CD4-positive, CD25-positive, alpha-beta regulatory T cell (primary cell): ENCODE results near the gene OR10V1. TPM values are rescaled to one million over a fixed set of nuclear protein-coding genes. Genes with fewer than 3 reads are reported as not detected.

Source experiments
- ATAC-seq, 2 donors: fragments of 150-1000 bp; cut with Tn5 transposase; one replicate each; pipeline ENCODE4 v1.10.0; 2021; ENCODE audit warnings: low read depth in 2 of 2, moderate number of reproducible peaks in 2 of 2, moderate library complexity in 1 of 2
- DNase-seq, 3 donors: peaks; one replicate each; pipeline versions ENCODE4 v3.0.0 to v3.0.0-alpha.2; 2012 to 2022; ENCODE audit warnings: mixed read lengths in 1 of 3
- H3K27ac ChIP-seq: one replicate; pipeline ENCODE4 v1.7.0; 2013; ENCODE audit warnings: mild to moderate bottlenecking, low read length; ENCODE audit not compliant: insufficient read depth, poor library complexity, severe bottlenecking
- H3K27me3 ChIP-seq: one replicate; pipeline ENCODE4 v1.7.0; 2013; ENCODE audit warnings: low read length; ENCODE audit not compliant: control insufficient read depth, insufficient read depth
- H3K36me3 ChIP-seq: one replicate; pipeline ENCODE4 v1.7.0; 2013; ENCODE audit warnings: mild to moderate bottlenecking, low read length, moderate library complexity; ENCODE audit not compliant: control insufficient read depth, insufficient read depth
- H3K4me1 ChIP-seq: 2 replicates; pipeline ENCODE4 v1.7.0; 2013; ENCODE audit warnings: mild to moderate bottlenecking, low read length; ENCODE audit not compliant: insufficient read depth, control insufficient read depth, poor library complexity, severe bottlenecking
- H3K4me3 ChIP-seq: one replicate; pipeline ENCODE4 v1.7.0; 2013; ENCODE audit warnings: low read depth, mild to moderate bottlenecking, low read length, moderate library complexity
- H3K9me3 ChIP-seq, 2 experiments: 1 replicate in 1 of 2; 2 replicates in 1 of 2; pipeline ENCODE4 v1.7.0; 2013; ENCODE audit warnings: low read length in 2 of 2, mild to moderate bottlenecking in 1 of 2, moderate library complexity in 1 of 2; ENCODE audit not compliant: control insufficient read depth in 2 of 2
- H3K27ac Mint-ChIP-seq, 3 donors: one replicate each; pipeline ENCODE4 v1.8.0; 2020 to 2022; ENCODE audit warnings: mild to moderate bottlenecking in 3 of 3, mixed read lengths in 3 of 3, moderate library complexity in 2 of 3
- H3K27me3 Mint-ChIP-seq: one replicate; pipeline ENCODE4 v1.8.0; 2022; ENCODE audit warnings: mild to moderate bottlenecking, mixed read lengths
- H3K36me3 Mint-ChIP-seq: one replicate; pipeline ENCODE4 v1.8.0; 2020; ENCODE audit warnings: mixed read lengths
- H3K4me1 Mint-ChIP-seq, 4 donors: one replicate each; pipeline ENCODE4 v1.8.0; 2020 to 2022; ENCODE audit warnings: mixed read lengths in 4 of 4, mild to moderate bottlenecking in 1 of 4
- H3K4me3 Mint-ChIP-seq, 4 donors: one replicate each; pipeline ENCODE4 v1.8.0; 2020 to 2022; ENCODE audit warnings: mild to moderate bottlenecking in 4 of 4, mixed read lengths in 4 of 4, moderate library complexity in 3 of 4
- H3K9me3 Mint-ChIP-seq, 7 donors: one replicate each; pipeline ENCODE4 v1.8.0; 2020 to 2022; ENCODE audit warnings: mixed read lengths in 7 of 7, mild to moderate bottlenecking in 3 of 7, moderate library complexity in 2 of 7
- polyA plus RNA-seq, 4 donors: library from polyadenylated mRNA; unstranded; fragments of 300-500 nt; fragmentation: Illumina TruSeq; gene quantifications; one replicate each; pipeline ENCODE4 v1.2.3, GENCODE V29; 2021
- total RNA-seq: library from RNA; stranded (reverse); gene quantifications from one replicate; pipeline ENCODE4 v1.2.3, GENCODE V29; 2022

OR10V1 gene
- total and polyA plus RNA-seq, 5 donors from 2014 or later = not detected

DNA sequence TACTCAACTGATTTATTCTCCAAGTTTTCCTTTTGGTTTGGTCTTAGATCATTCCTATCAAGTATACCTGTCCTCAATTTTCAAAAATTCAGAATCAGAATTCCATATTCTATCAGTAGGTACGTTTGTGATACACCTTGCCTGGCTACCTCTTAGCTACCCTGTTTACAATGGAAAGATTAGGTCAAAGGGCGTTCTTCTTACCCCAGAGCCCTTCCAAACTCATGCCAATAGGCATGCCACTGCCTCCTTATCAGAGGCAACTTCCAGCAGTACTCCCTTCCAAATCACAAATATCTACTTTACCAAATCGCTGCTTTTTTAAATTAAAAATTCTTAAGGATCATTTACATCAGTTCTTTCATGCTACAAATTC, 45.8 kb downstream of the OR10V1 start:
- Mint-ChIP-seq H3K27me3 (peaks cover 5% of the 10 kb centered on the region), H3K4me3 (peak overlapping the region; percentile 93 to 98 (median 96)), H3K4me1 (peaks cover 33 to 60% (median 46%) of the 10 kb centered on the region in 4 donors), H3K36me3 (peaks cover 24% of the 10 kb centered on the region), H3K27ac (peak overlapping the region; percentile 90 to 100 (median 92)), H3K9me3 (no peaks in the 10 kb centered on the region)
- Histone ChIP-seq H3K4me1 (peaks cover 44% of the 10 kb centered on the region), H3K36me3 (peaks cover 30% of the 10 kb centered on the region), H3K27me3 (no peaks in the 10 kb centered on the region), H3K4me3 (peak overlapping the region; percentile 83), H3K27ac (peak overlapping the region; percentile 99), H3K9me3 (no peaks in the 10 kb centered on the region)
- DNase-seq = no peak
- ATAC-seq = no peak

DNA sequence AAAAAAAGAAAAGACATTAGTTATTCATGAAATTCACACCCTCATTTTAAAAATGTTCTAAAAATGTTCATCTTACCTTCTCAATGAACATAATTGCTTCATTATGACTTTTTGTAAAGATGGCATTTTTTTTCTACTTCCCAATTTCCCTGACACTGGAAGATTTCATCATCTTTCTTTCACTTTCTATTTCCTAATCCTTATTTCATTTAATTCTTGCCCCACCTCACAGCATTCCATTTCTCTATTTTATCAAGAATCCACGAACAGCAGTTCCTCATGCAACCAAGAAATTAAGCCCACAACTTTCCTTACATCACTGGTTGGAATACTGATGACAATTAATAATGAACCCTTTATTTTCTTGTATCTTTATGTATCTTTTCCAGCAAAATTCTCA, 46.7 kb downstream of the OR10V1 start:
- peak overlapping the region; percentile 14 to 98 (median 94) for H3K4me3 Mint-ChIP-seq
- Histone ChIP-seq H3K36me3 (peaks cover 38% of the 10 kb centered on the region), H3K4me3 (peak overlapping the region; percentile 32), H3K4me1 (peaks cover 48% of the 10 kb centered on the region), H3K27ac (no peak overlapping the region), H3K9me3 (no peaks in the 10 kb centered on the region), H3K27me3 (no peaks in the 10 kb centered on the region)
- H3K9me3 Mint-ChIP-seq = no peaks in the 10 kb centered on the region
- peaks cover 24% of the 10 kb centered on the region for H3K36me3 Mint-ChIP-seq
- peak overlapping the region; percentile 2 to 100 (median 94) for H3K27ac Mint-ChIP-seq
- peaks cover 33 to 63% (median 46%) of the 10 kb centered on the region in 4 donors for H3K4me1 Mint-ChIP-seq
- ATAC-seq (no peak), DNase-seq (no peak)
- H3K27me3 Mint-ChIP-seq = peaks cover 5% of the 10 kb centered on the region

Other genes with a start within 250 kb of the OR10V1 start
- not detected for gene OR4D10, start 240.5 kb downstream of the OR10V1 start, total RNA-seq
- gene OR4D10, start 240.5 kb downstream of the OR10V1 start, polyA plus RNA-seq = not detected
- gene OR4D11, start 210.3 kb downstream of the OR10V1 start, total RNA-seq = not detected
- gene OR4D11, start 210.3 kb downstream of the OR10V1 start, polyA plus RNA-seq = not detected
- gene OR4D9, start 202.3 kb downstream of the OR10V1 start, total RNA-seq = not detected
- not detected for gene OR4D9, start 202.3 kb downstream of the OR10V1 start, polyA plus RNA-seq
- 50.9 TPM for gene OSBP, start 98.1 kb downstream of the OR10V1 start, total RNA-seq
- 10 to 100 TPM; 23.9 to 30.9 (median 27.3) TPM for gene OSBP, start 98.1 kb downstream of the OR10V1 start, polyA plus RNA-seq
- 63.3 TPM for gene PATL1, start 44.8 kb downstream of the OR10V1 start, total RNA-seq
- gene PATL1, start 44.8 kb downstream of the OR10V1 start, polyA plus RNA-seq = 1 to 10 TPM; 4.6 to 5.8 (median 5.3) TPM
- gene STX3, start 41.5 kb upstream of the OR10V1 start, total RNA-seq = 3.1 TPM
- gene STX3, start 41.5 kb upstream of the OR10V1 start, polyA plus RNA-seq = 1 to 10 TPM in 2 of 4 donors, under 1 TPM in 2; 0.44 to 2.8 (median 1.3) TPM
- 26.9 TPM for gene MRPL16, start 96.9 kb upstream of the OR10V1 start, total RNA-seq
- gene MRPL16, start 96.9 kb upstream of the OR10V1 start, polyA plus RNA-seq = 10 to 100 TPM; 82.5 to 97.1 (median 91.3) TPM
- not detected for gene CBLIF, start 131.7 kb upstream of the OR10V1 start, total RNA-seq
- gene CBLIF, start 131.7 kb upstream of the OR10V1 start, polyA plus RNA-seq = not detected
- 1.0 TPM for gene TCN1, start 152.6 kb upstream of the OR10V1 start, total RNA-seq
- gene TCN1, start 152.6 kb upstream of the OR10V1 start, polyA plus RNA-seq = under 1 TPM in 1 of 4 donors, not detected in 3; 0.31 TPM
- not detected for gene OOSP3, start 164.9 kb upstream of the OR10V1 start, total RNA-seq
- not detected for gene OOSP3, start 164.9 kb upstream of the OR10V1 start, polyA plus RNA-seq
- not detected for gene OOSP1, start 224.6 kb upstream of the OR10V1 start, total RNA-seq
- not detected for gene OOSP1, start 224.6 kb upstream of the OR10V1 start, polyA plus RNA-seq